H1 (cell line): ENCODE measurements around the gene SCO1. TPM values are rescaled to one million over a fixed set of nuclear protein-coding genes. Genes with fewer than 3 reads are reported as not detected.

Source experiments
- CTCF ChIA-PET: fragments of 300-600 bp; sonication (Branson Sonifier 250); formaldehyde crosslinking; loops from one replicate; lab custom pipeline; 2021; ENCODE audit not compliant: partially characterized antibody; lab: Charles Lee
- POLR2A ChIA-PET: fragments of 300-600 bp; sonication (Branson Sonifier 250); formaldehyde crosslinking; loops from one replicate; lab custom pipeline; 2021; ENCODE audit warnings: inconsistent platforms; ENCODE audit not compliant: partially characterized antibody; lab: Charles Lee
- DNase-seq, 2 experiments: peaks; one replicate each; pipeline versions ENCODE4 v3.0.0 to v3.0.0-alpha.2; 2010 to 2022; ENCODE audit warnings: low spot score in 2 of 2, low read depth in 1 of 2, mixed read lengths in 1 of 2
- FAIRE-seq: peaks from 2 replicates; lab custom pipeline; 2011; peaks lifted over from hg19 to GRCh38; lab: Jason Lieb, UNC
- H2AFZ ChIP-seq: 2 replicates; pipeline ENCODE4 v1.8.1; 2012; ENCODE audit warnings: low read length, inconsistent platforms
- H2AK5ac ChIP-seq: 2 replicates; pipeline ENCODE4 v1.6.1; 2013; ENCODE audit warnings: low read depth, low read length
- H2BK120ac ChIP-seq: replicated peaks from 2 replicates; pipeline ENCODE3; 2013; ENCODE audit warnings: low read depth, low read length, inconsistent platforms
- H2BK12ac ChIP-seq: 2 replicates; pipeline ENCODE4 v1.6.1; 2013; ENCODE audit warnings: low read depth, low read length
- H2BK15ac ChIP-seq: 2 replicates; pipeline ENCODE4 v1.6.1; 2013; ENCODE audit warnings: low read length
- H2BK20ac ChIP-seq: 2 replicates; pipeline ENCODE4 v1.6.1; 2013; ENCODE audit warnings: low read length
- H2BK5ac ChIP-seq: 2 replicates; pipeline ENCODE4 v1.6.1; 2013; ENCODE audit warnings: low read depth, low read length
- H3K14ac ChIP-seq: 2 replicates; pipeline ENCODE4 v1.6.1; 2013; ENCODE audit warnings: inconsistent platforms; ENCODE audit not compliant: insufficient read length
- H3K18ac ChIP-seq: 2 replicates; pipeline ENCODE4 v1.6.1; 2013; ENCODE audit warnings: low read length; ENCODE audit errors: extremely low read depth
- H3K23ac ChIP-seq: 2 replicates; pipeline ENCODE4 v1.6.1; 2013; ENCODE audit warnings: inconsistent platforms; ENCODE audit not compliant: insufficient read length
- H3K23me2 ChIP-seq: 2 replicates; pipeline ENCODE4 v1.6.1; 2013; ENCODE audit warnings: low read depth, low read length
- H3K27ac ChIP-seq: 2 replicates; pipeline ENCODE4 v1.6.1; 2011; ENCODE audit warnings: low read depth, low read length, inconsistent platforms
- H3K27me3 ChIP-seq, 4 experiments: replicated peaks in 1 of 4; 1 replicate in 1 of 4; 2 replicates in 3 of 4; pipeline versions ENCODE4 v1.6.1 to v1.8.1; 2011 to 2013; ENCODE audit warnings: low read length in 3 of 4, mild to moderate bottlenecking in 3 of 4, inconsistent platforms in 2 of 4, mixed read lengths in 2 of 4, moderate library complexity in 1 of 4; ENCODE audit not compliant: control insufficient read depth in 3 of 4, insufficient read depth in 3 of 4; ENCODE audit errors: extremely low read depth in 1 of 4
- H3K36me3 ChIP-seq, 4 experiments: 2 replicates each; pipeline versions ENCODE4 v1.6.1 to v1.8.1; 2011 to 2013; ENCODE audit warnings: mild to moderate bottlenecking in 4 of 4, low read length in 3 of 4, moderate library complexity in 2 of 4, control low read depth in 1 of 4, inconsistent platforms in 1 of 4; ENCODE audit not compliant: insufficient read depth in 4 of 4, control insufficient read depth in 2 of 4
- H3K4ac ChIP-seq: replicated peaks from 2 replicates; pipeline ENCODE3; 2013; ENCODE audit warnings: low read length, low read depth, mixed read lengths, inconsistent platforms; ENCODE audit not compliant: insufficient read length
- H3K4me1 ChIP-seq, 4 experiments: replicated peaks in 1 of 4; 1 replicate in 1 of 4; 2 replicates in 3 of 4; pipeline versions ENCODE4 v1.6.1 to v1.8.1; 2011 to 2013; ENCODE audit warnings: low read length in 3 of 4, inconsistent platforms in 2 of 4, mixed read lengths in 1 of 4; ENCODE audit not compliant: insufficient read depth in 4 of 4, control insufficient read depth in 3 of 4
- H3K4me2 ChIP-seq, 2 experiments: 2 replicates each; pipeline versions ENCODE4 v1.6.1 to v1.8.1; 2011 to 2013; ENCODE audit warnings: low read depth in 2 of 2, low read length in 2 of 2, control low read depth in 1 of 2, inconsistent platforms in 1 of 2, mild to moderate bottlenecking in 1 of 2; ENCODE audit not compliant: insufficient read depth in 1 of 2
- H3K4me3 ChIP-seq, 4 experiments: fragments of 200-600, 300-600 bp in 1 of 4; sonication (generic), shearing (Covaris generic), sonication (Bioruptor Twin) in 1 of 4; 2 replicates each; pipeline versions ENCODE4 v1.5.1 to v1.8.1; 2011 to 2016; ENCODE audit warnings: low read length in 4 of 4, low read depth in 3 of 4, control low read depth in 2 of 4, inconsistent platforms in 2 of 4, mild to moderate bottlenecking in 2 of 4, mixed read lengths in 1 of 4, moderate library complexity in 1 of 4; ENCODE audit not compliant: insufficient read depth in 2 of 4; ENCODE audit errors: extremely low read depth in 1 of 4
- H3K56ac ChIP-seq: replicated peaks from 2 replicates; pipeline ENCODE3; 2013; ENCODE audit warnings: low read depth, mild to moderate bottlenecking, mixed read lengths, low read length, inconsistent platforms; ENCODE audit not compliant: insufficient read length
- H3K79me1 ChIP-seq: 2 replicates; pipeline ENCODE4 v1.6.1; 2013; ENCODE audit warnings: low read depth, low read length, control low read depth
- H3K79me2 ChIP-seq, 2 experiments: 2 replicates each; pipeline versions ENCODE4 v1.6.1 to v1.8.1; 2012 to 2013; ENCODE audit warnings: low read length in 2 of 2, mild to moderate bottlenecking in 2 of 2, inconsistent platforms in 1 of 2; ENCODE audit not compliant: insufficient read depth in 2 of 2, control insufficient read depth in 1 of 2
- H3K9ac ChIP-seq, 4 experiments: replicated peaks in 1 of 4; 1 replicate in 1 of 4; 2 replicates in 3 of 4; pipeline versions ENCODE4 v1.6.1 to v1.8.1; 2011 to 2013; ENCODE audit warnings: low read depth in 3 of 4, low read length in 3 of 4, control low read depth in 2 of 4, mild to moderate bottlenecking in 2 of 4, moderate library complexity in 2 of 4, inconsistent platforms in 1 of 4; ENCODE audit errors: extremely low read depth in 1 of 4
- H3K9me3 ChIP-seq, 2 experiments: 2 replicates each; pipeline versions ENCODE4 v1.6.1 to v1.8.1; 2012 to 2013; ENCODE audit warnings: mild to moderate bottlenecking in 2 of 2, moderate library complexity in 2 of 2, control low read depth in 1 of 2, inconsistent platforms in 1 of 2, low read depth in 1 of 2, low read length in 1 of 2, mixed read lengths in 1 of 2; ENCODE audit not compliant: insufficient read depth in 2 of 2
- H4K20me1 ChIP-seq, 2 experiments: replicated peaks in 1 of 2; 2 replicates each; pipeline versions ENCODE3 to v1.8.1; 2011 to 2013; ENCODE audit warnings: inconsistent platforms in 2 of 2, low read length in 2 of 2, mild to moderate bottlenecking in 1 of 2; ENCODE audit not compliant: insufficient read depth in 2 of 2, control insufficient read depth in 1 of 2
- H4K5ac ChIP-seq: 2 replicates; pipeline ENCODE4 v1.6.1; 2013; ENCODE audit warnings: low read length, low read depth, mixed read lengths, inconsistent platforms; ENCODE audit not compliant: insufficient read length
- H4K8ac ChIP-seq: 2 replicates; pipeline ENCODE4 v1.8.0; 2013; ENCODE audit warnings: mild to moderate bottlenecking, moderate library complexity, low read length, inconsistent platforms; ENCODE audit not compliant: insufficient read depth; ENCODE audit errors: extremely low read depth
- H4K91ac ChIP-seq: replicated peaks from 2 replicates; pipeline ENCODE3; 2013; ENCODE audit warnings: low read length, mixed read lengths, inconsistent platforms; ENCODE audit not compliant: insufficient read length
- CHD1 ChIP-seq: IDR thresholded peaks from 2 replicates; pipeline ENCODE4 v1.6.1; 2012; ENCODE audit warnings: low read depth, low read length, improper control_type of control experiment
- EZH2 ChIP-seq: fragments of 200-600 bp; sonication (generic); IDR thresholded peaks from 2 replicates; pipeline ENCODE4 v1.7.1; 2012; ENCODE audit warnings: low read depth, mild to moderate bottlenecking, moderate library complexity, low read length, inconsistent platforms; ENCODE audit not compliant: severe bottlenecking
- GABPA ChIP-seq: IDR thresholded peaks from 2 replicates; pipeline ENCODE4 v1.6.1; 2011; ENCODE audit warnings: mild to moderate bottlenecking, low read length, moderate library complexity, borderline replicate concordance; ENCODE audit not compliant: insufficient read depth
- HDAC6 ChIP-seq: IDR thresholded peaks from one replicate; pipeline ENCODE4 v1.7.1; 2012; ENCODE audit warnings: low read depth, mild to moderate bottlenecking, inconsistent platforms, low read length, moderate library complexity
- KDM5A ChIP-seq: fragments of 200-600 bp; IDR thresholded peaks from 2 replicates; pipeline ENCODE4 v1.7.1; 2012; ENCODE audit warnings: mild to moderate bottlenecking, low read length, inconsistent platforms, mixed read lengths
- MAFK ChIP-seq: IDR thresholded peaks from 2 replicates; pipeline ENCODE4 v1.6.1; 2012; ENCODE audit warnings: low read depth, mild to moderate bottlenecking, improper control_type of control experiment, low read length
- PHF8 ChIP-seq: fragments of 200-600 bp; sonication (generic); conservative IDR thresholded peaks from 2 replicates; pipeline ENCODE4 v1.7.1; 2012; ENCODE audit warnings: low read depth, mild to moderate bottlenecking, inconsistent platforms, low read length, moderate library complexity
- POU5F1 ChIP-seq: IDR thresholded peaks from 2 replicates; pipeline ENCODE4 v1.6.1; 2011; ENCODE audit warnings: low read depth, mild to moderate bottlenecking, low read length, moderate library complexity
- RBBP5 ChIP-seq: IDR thresholded peaks from 2 replicates; pipeline ENCODE4 v1.7.1; 2012; ENCODE audit warnings: low read depth, mild to moderate bottlenecking, inconsistent platforms, low read length, moderate library complexity, borderline replicate concordance
- RFX5 ChIP-seq: IDR thresholded peaks from 2 replicates; pipeline ENCODE4 v1.6.1; 2011; ENCODE audit warnings: low read depth, low read length, improper control_type of control experiment, borderline replicate concordance
- SP4 ChIP-seq: IDR thresholded peaks from 2 replicates; pipeline ENCODE4 v1.6.1; 2012; ENCODE audit warnings: low read length, inconsistent platforms
- YY1 ChIP-seq: IDR thresholded peaks from 2 replicates; pipeline ENCODE4 v1.6.1; 2011; ENCODE audit warnings: low read depth, mild to moderate bottlenecking, low read length
- ZNF274 ChIP-seq: IDR thresholded peaks from 2 replicates; pipeline ENCODE4 v1.7.0; 2012; ENCODE audit warnings: low read length, borderline replicate concordance; ENCODE audit errors: extremely low read depth
- WGBS, 2 experiments: shearing (Covaris generic) in 1 of 2; methylation state at CpG; one replicate each; pipeline versions ENCODE4 v1.1.6 to v1.1.7; 2013 to 2015; ENCODE audit warnings: low lambda C conversion rate in 2 of 2, mixed read lengths in 2 of 2, inconsistent platforms in 1 of 2, low coverage in 1 of 2, missing lambda C conversion rate in 1 of 2; ENCODE audit not compliant: insufficient replicate concordance in 2 of 2, insufficient coverage in 1 of 2, insufficient read length in 1 of 2; ENCODE audit errors: extremely low coverage in 1 of 2, missing lambda C conversion rate in 1 of 2; 5-methylcytosine and 5-hydroxymethylcytosine counted together
- polyA plus RNA-seq, 7 experiments: library from polyadenylated mRNA; depleted of rRNA in 3 of 7; stranded (reverse) in 5 of 7; unstranded in 2 of 7; fragments of >200 nt in 5 of 7; fragments of 200-250 nt in 2 of 7; gene quantifications; 1 replicate in 5 of 7; 2 replicates in 1 of 7; 4 replicates in 1 of 7; pipeline versions ENCODE4 v1.2.1 to v1.2.3, GENCODE V29; 2011 to 2013; ENCODE audit warnings: missing spikeins in 2 of 7, mixed read lengths in 2 of 7
- total RNA-seq: library from RNA; stranded (reverse); fragmentation: NEBNext Ultra II Directional; extraction: Animal tissue kit (Norgen Biotek cat#: 25700); gene quantifications from 2 replicates; pipeline ENCODE4 v1.2.1, GENCODE V29; 2021
- TF ChIP-seq, protein P1 (sequence below): IDR thresholded peaks from 2 replicates; pipeline ENCODE4 v1.6.1; 2011; ENCODE audit warnings: low read length, improper control_type of control experiment

The SCO1 gene
- total and polyA plus RNA-seq, 2 of the 8 experiments (the other 6 are each of a cell fraction or from before 2014, with no cell fraction given) = 18.7 to 61.8 TPM

DNA sequence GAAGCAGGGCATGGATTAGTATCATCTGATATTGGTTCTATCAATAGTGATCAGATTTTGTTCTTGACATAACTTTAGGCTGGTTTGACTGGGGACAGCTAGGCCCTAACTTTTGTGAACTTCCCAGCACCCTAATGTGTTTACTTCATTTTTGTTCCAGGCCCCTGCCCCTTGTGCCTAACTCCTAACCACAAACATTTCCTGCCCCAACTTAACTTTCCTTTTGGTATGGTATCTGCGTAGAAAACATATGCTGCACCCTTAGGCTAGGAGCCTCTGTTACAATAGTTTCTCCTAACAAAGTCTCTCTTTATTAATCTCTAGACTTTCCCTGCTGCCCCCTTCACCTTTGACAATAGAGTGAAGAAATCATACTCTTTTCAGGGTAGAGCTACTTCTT, 2.5 kb upstream of the SCO1 start:
- H2BK5ac ChIP-seq = no peak overlapping the region
- H3K4me1 ChIP-seq = no peaks in the 10 kb centered on the region
- 90% methylated on average over 1 of the region's 1 CpG; no CpG with 5 or more reads in 1 of the 2 experiments for WGBS, 2 experiments
- H3K27me3 ChIP-seq = no peaks in the 10 kb centered on the region
- no peak overlapping the region for H2AFZ ChIP-seq
- H2BK12ac ChIP-seq = no peak overlapping the region
- H3K9me3 ChIP-seq = no peaks in the 10 kb centered on the region
- H2BK120ac ChIP-seq = no peak overlapping the region
- H4K20me1 ChIP-seq = peaks cover 0 to 2% of the 10 kb centered on the region in 2 experiments
- POLR2A ChIA-PET = interaction anchor here (0.5 to 1.4 kb wide), 3 partner anchors 18 to 31 kb away, joined by 3 read pairs; no protein-coding TSS in a partner anchor
- H2AK5ac ChIP-seq = no peak overlapping the region
- no peak overlapping the region for H3K23ac ChIP-seq
- DNase-seq = no peak
- no peak overlapping the region for H2BK15ac ChIP-seq
- no peak overlapping the region for H3K9ac ChIP-seq
- H3K4ac ChIP-seq = no peak overlapping the region
- H4K5ac ChIP-seq = no peak overlapping the region
- CTCF ChIA-PET = interaction anchor here (1.5 kb wide), 1 partner anchor 71 kb away, joined by 3 read pairs; no protein-coding TSS in a partner anchor
- no peak for FAIRE-seq
- H3K27ac ChIP-seq = no peak overlapping the region
- H3K56ac ChIP-seq = no peak overlapping the region
- no peak overlapping the region for H3K4me2 ChIP-seq
- no peak overlapping the region for H3K4me3 ChIP-seq
- H3K14ac ChIP-seq = no peak overlapping the region
- H2BK20ac ChIP-seq = no peak overlapping the region
- peaks cover 3% of the 10 kb centered on the region; the same call in 1 of the 2 replicates for H3K23me2 ChIP-seq
- no peak overlapping the region for H4K8ac ChIP-seq
- peaks cover 8 to 33% of the 10 kb centered on the region in 2 experiments for H3K79me2 ChIP-seq
- H3K18ac ChIP-seq = no peak overlapping the region
- H4K91ac ChIP-seq = no peak overlapping the region
- peaks cover 0 to 12% (median 4%) of the 10 kb centered on the region in 4 experiments; a peak in 4 of 8 replicates for H3K36me3 ChIP-seq
- no peaks in the 10 kb centered on the region for H3K79me1 ChIP-seq
- TF ChIP-seq EZH2 (no peak), KDM5A (no peak), YY1 (no peak), ZNF274 (no peak), SP4 (no peak), RBBP5 (no peak), GABPA (no peak), POU5F1 (no peak), RFX5 (no peak), HDAC6 (no peak), MAFK (no peak), PHF8 (no peak), CHD1 (no peak)
- TF ChIP-seq, protein P1, sequence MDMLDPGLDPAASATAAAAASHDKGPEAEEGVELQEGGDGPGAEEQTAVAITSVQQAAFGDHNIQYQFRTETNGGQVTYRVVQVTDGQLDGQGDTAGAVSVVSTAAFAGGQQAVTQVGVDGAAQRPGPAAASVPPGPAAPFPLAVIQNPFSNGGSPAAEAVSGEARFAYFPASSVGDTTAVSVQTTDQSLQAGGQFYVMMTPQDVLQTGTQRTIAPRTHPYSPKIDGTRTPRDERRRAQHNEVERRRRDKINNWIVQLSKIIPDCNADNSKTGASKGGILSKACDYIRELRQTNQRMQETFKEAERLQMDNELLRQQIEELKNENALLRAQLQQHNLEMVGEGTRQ = no peak
